IMR-90 (cell line): ENCODE data around the gene AWAT2. TPM values are rescaled to one million over a fixed set of nuclear protein-coding genes. Genes with fewer than 3 reads are reported as not detected.

Source experiments
- ATAC-seq: fragments of 200-7000 bp; cut with Tn5 transposase; 2 replicates; pipeline ENCODE4 v1.9.1; 2020; ENCODE audit warnings: low read depth, mild to moderate bottlenecking, moderate library complexity
- BruUV-seq: library from RNA; stranded (reverse); fragments of 400-500 nt; replicated peaks from 2 replicates; lab custom pipeline; 2021; lab: Mats Ljungman, UMichigan
- CTCF ChIA-PET: fragments of 300-600 bp; formaldehyde crosslinking; extraction: SDS; loops from one replicate; lab custom pipeline; 2021; ENCODE audit warnings: antibody characterized with exemption; lab: Yijun Ruan, JAX
- POLR2A ChIA-PET: fragments of 300-600 bp; sonication (Branson Sonifier 250); formaldehyde crosslinking; loops from one replicate; lab custom pipeline; 2022; ENCODE audit warnings: antibody characterized with exemption; ENCODE audit not compliant: unreplicated experiment; lab: Charles Lee
- DNase-seq: peaks from one replicate; pipeline ENCODE4 v3.0.0; 2013
- H2AFZ ChIP-seq: replicated peaks from 2 replicates; pipeline ENCODE3; 2013; ENCODE audit warnings: low read length, mild to moderate bottlenecking; ENCODE audit not compliant: poor library complexity
- H2AK5ac ChIP-seq: 2 replicates; pipeline ENCODE4 v1.6.1; 2013; ENCODE audit warnings: low read depth, low read length, inconsistent platforms
- H2AK9ac ChIP-seq: replicated peaks from 2 replicates; pipeline ENCODE3; 2013; ENCODE audit warnings: mild to moderate bottlenecking, low read depth, low read length, moderate library complexity; ENCODE audit not compliant: poor library complexity
- H2BK120ac ChIP-seq: 2 replicates; pipeline ENCODE4 v1.6.1; 2013; ENCODE audit warnings: low read depth, low read length, inconsistent platforms
- H2BK15ac ChIP-seq: 3 replicates; pipeline ENCODE4 v1.6.1; 2013; ENCODE audit warnings: low read depth, low read length, inconsistent platforms
- H2BK20ac ChIP-seq: 2 replicates; pipeline ENCODE4 v1.6.1; 2013; ENCODE audit warnings: low read depth, mild to moderate bottlenecking, inconsistent platforms, low read length, moderate library complexity
- H2BK5ac ChIP-seq: 2 replicates; pipeline ENCODE4 v1.6.1; 2013; ENCODE audit warnings: mild to moderate bottlenecking, low read depth, low read length, inconsistent platforms; ENCODE audit not compliant: poor library complexity, severe bottlenecking
- H3K14ac ChIP-seq: replicated peaks from 2 replicates; pipeline ENCODE4 v1.6.1; 2013; ENCODE audit warnings: low read depth, low read length, inconsistent platforms
- H3K18ac ChIP-seq: 2 replicates; pipeline ENCODE4 v1.6.1; 2013; ENCODE audit warnings: low read depth, low read length, control low read depth
- H3K23ac ChIP-seq: 2 replicates; pipeline ENCODE4 v1.6.1; 2013; ENCODE audit warnings: low read depth, low read length, inconsistent platforms
- H3K27ac ChIP-seq: 2 replicates; pipeline ENCODE4 v1.5.1; 2013; ENCODE audit warnings: mild to moderate bottlenecking, control low read depth, low read length; ENCODE audit not compliant: insufficient read depth
- H3K27me3 ChIP-seq: 2 replicates; pipeline ENCODE4 v1.6.1; 2013; ENCODE audit warnings: low read length; ENCODE audit not compliant: control insufficient read depth, insufficient read depth
- H3K36me3 ChIP-seq: 2 replicates; pipeline ENCODE4 v1.6.1; 2013; ENCODE audit warnings: low read length, mixed read lengths; ENCODE audit not compliant: control insufficient read depth, insufficient read depth
- H3K4ac ChIP-seq: 2 replicates; pipeline ENCODE4 v1.6.1; 2013; ENCODE audit warnings: low read depth, low read length, inconsistent platforms
- H3K4me1 ChIP-seq: 2 replicates; pipeline ENCODE4 v1.6.1; 2013; ENCODE audit warnings: low read length, mixed read lengths; ENCODE audit not compliant: control insufficient read depth, insufficient read depth
- H3K4me2 ChIP-seq: 2 replicates; pipeline ENCODE4 v1.6.1; 2013; ENCODE audit warnings: low read depth, mild to moderate bottlenecking, control low read depth, low read length, moderate library complexity
- H3K4me3 ChIP-seq: 2 replicates; pipeline ENCODE4 v1.5.1; 2013; ENCODE audit warnings: low read depth, mild to moderate bottlenecking, control low read depth, low read length, moderate library complexity; ENCODE audit not compliant: insufficient read depth
- H3K56ac ChIP-seq: 2 replicates; pipeline ENCODE4 v1.6.1; 2013; ENCODE audit warnings: low read length, inconsistent platforms; ENCODE audit not compliant: insufficient read depth; ENCODE audit errors: extremely low read depth
- H3K79me1 ChIP-seq, 2 experiments: 2 replicates each; pipeline ENCODE4 v1.6.1; 2013; ENCODE audit warnings: low read length in 2 of 2, inconsistent platforms in 1 of 2, low read depth in 1 of 2
- H3K9ac ChIP-seq: 2 replicates; pipeline ENCODE4 v1.6.1; 2013; ENCODE audit warnings: low read depth, low read length, control low read depth
- H3K9me1 ChIP-seq: 2 replicates; pipeline ENCODE4 v1.6.1; 2013; ENCODE audit warnings: low read length, inconsistent platforms; ENCODE audit not compliant: insufficient read depth
- H3K9me3 ChIP-seq: 2 replicates; pipeline ENCODE4 v1.6.1; 2013; ENCODE audit warnings: low read length; ENCODE audit not compliant: control insufficient read depth, insufficient read depth
- H4K20me1 ChIP-seq: 2 replicates; pipeline ENCODE4 v1.6.1; 2013; ENCODE audit warnings: low read length, inconsistent platforms; ENCODE audit not compliant: insufficient read depth
- H4K5ac ChIP-seq: 2 replicates; pipeline ENCODE4 v1.6.1; 2013; ENCODE audit warnings: mild to moderate bottlenecking, low read depth, low read length, control low read depth
- H4K8ac ChIP-seq, 2 experiments: 2 replicates each; pipeline ENCODE4 v1.6.1; 2013; ENCODE audit warnings: low read depth in 2 of 2, low read length in 2 of 2, control low read depth in 1 of 2, inconsistent platforms in 1 of 2
- H4K91ac ChIP-seq: 2 replicates; pipeline ENCODE4 v1.6.1; 2013; ENCODE audit warnings: low read depth, low read length, inconsistent platforms; ENCODE audit not compliant: insufficient read depth
- BHLHE40 ChIP-seq: fragments of 150-350 bp; IDR thresholded peaks from 2 replicates; pipeline ENCODE4 v1.6.1; 2016; ENCODE audit warnings: mild to moderate bottlenecking, low read depth, low read length
- CHD1 ChIP-seq: IDR thresholded peaks from 2 replicates; pipeline ENCODE4 v1.6.1; 2012; ENCODE audit warnings: low read depth, low read length, improper control_type of control experiment
- CTCF ChIP-seq: conservative IDR thresholded peaks from 2 replicates; pipeline ENCODE4 v1.5.1; 2012; ENCODE audit warnings: mild to moderate bottlenecking, low read depth, low read length, improper control_type of control experiment
- ELK1 ChIP-seq: fragments of 150-350 bp; IDR thresholded peaks from 2 replicates; pipeline ENCODE4 v1.6.1; 2016; ENCODE audit warnings: low read depth, mild to moderate bottlenecking, low read length, moderate library complexity, borderline replicate concordance
- FOS ChIP-seq: fragments of 150-350 bp; IDR thresholded peaks from 2 replicates; pipeline ENCODE4 v1.6.1; 2016; ENCODE audit warnings: low read depth, low read length
- MAZ ChIP-seq: IDR thresholded peaks from 2 replicates; pipeline ENCODE4 v1.6.1; 2012; ENCODE audit warnings: low read depth, mild to moderate bottlenecking, low read length, improper control_type of control experiment, moderate library complexity, borderline replicate concordance
- POLR2A ChIP-seq: IDR thresholded peaks from 2 replicates; pipeline ENCODE4 v1.6.1; 2012; ENCODE audit warnings: mild to moderate bottlenecking, low read depth, low read length
- RAD21 ChIP-seq: IDR thresholded peaks from 2 replicates; pipeline ENCODE4 v1.6.1; 2012; ENCODE audit warnings: low read length, improper control_type of control experiment
- RCOR1 ChIP-seq: IDR thresholded peaks from 2 replicates; pipeline ENCODE4 v1.6.1; 2012; ENCODE audit warnings: mild to moderate bottlenecking, low read length, improper control_type of control experiment; ENCODE audit not compliant: insufficient replicate concordance
- RFX5 ChIP-seq: IDR thresholded peaks from 2 replicates; pipeline ENCODE4 v1.8.0; 2012; ENCODE audit warnings: low read depth, mild to moderate bottlenecking, low read length, moderate library complexity
- SMC3 ChIP-seq: fragments of 150-350 bp; IDR thresholded peaks from 2 replicates; pipeline ENCODE4 v1.6.1; 2016; ENCODE audit warnings: low read depth, mild to moderate bottlenecking, antibody characterized with exemption, low read length, moderate library complexity
- USF2 ChIP-seq: fragments of 150-350 bp; IDR thresholded peaks from 2 replicates; pipeline ENCODE4 v1.6.1; 2017; ENCODE audit warnings: mild to moderate bottlenecking, antibody characterized with exemption, low read length, low read depth
- WGBS, 2 experiments: methylation state at CpG; one replicate each; pipeline versions ENCODE4 v1.1.5 to v1.1.7; 2013; ENCODE audit warnings: missing lambda C conversion rate in 2 of 2; ENCODE audit not compliant: insufficient read length in 1 of 2; ENCODE audit errors: extremely low coverage in 2 of 2; 5-methylcytosine and 5-hydroxymethylcytosine counted together
- dilution Hi-C: fragments of 300-500 bp; cut with HindIII; formaldehyde crosslinking; loops from one replicate; pipeline ENCODE4 v1.14.3; 2018; ENCODE audit warnings: low sequenced_read_pairs; ENCODE audit not compliant: unreplicated experiment
- in situ Hi-C: fragments of 300-500 bp; cut with MboI; formaldehyde crosslinking; loops from 3 replicates; pipeline ENCODE4 v1.14.3; 2019; ENCODE audit warnings: low sequenced_read_pairs, inconsistent platforms, mixed read lengths
- intact Hi-C: fragments of 100-400 bp; cut with micrococcal nuclease; formaldehyde crosslinking; loops from 2 replicates; pipeline ENCODE4 v1.10.0; 2022
- polyA plus RNA-seq, 3 experiments: library from polyadenylated mRNA; depleted of rRNA; stranded (reverse); fragments of >200 nt; gene quantifications; 2 replicates each; pipeline ENCODE4 v1.2.3, GENCODE V29; 2012; ENCODE audit warnings: low replicate concordance in 1 of 3
- total RNA-seq: library from RNA; depleted of rRNA; stranded (reverse); fragments of >200 nt; gene quantifications from 2 replicates; pipeline ENCODE4 v1.2.3, GENCODE V29; 2012

The AWAT2 gene
- total and polyA plus RNA-seq, 2 of the 4 experiments (the other 2 are of a cell fraction) = under 0.01 TPM; not detected in 1

- BruUV-seq = no TSS peak
- intact Hi-C loops = no loop called here
- H3K14ac ChIP-seq = no peak overlapping the region
These were observed 48.5 kb downstream of the AWAT2 start for GRCh38 chrX:70001269-70001668.

More at GRCh38 chrX:70001269-70001668, 48.5 kb downstream of the AWAT2 start:
- H2BK5ac ChIP-seq = no peak overlapping the region
- ATAC-seq (no peak), DNase-seq (no peak)
- CTCF ChIA-PET = no interaction called here
- H4K8ac ChIP-seq = no peak overlapping the region
- no peaks in the 10 kb centered on the region for H3K4me1 ChIP-seq
- H2BK15ac ChIP-seq = no peak overlapping the region
- no peaks in the 10 kb centered on the region for H3K79me1 ChIP-seq
- H3K27ac ChIP-seq = no peak overlapping the region
- dilution Hi-C loops = no loop called here
- in situ Hi-C loops = no loop called here
- H4K20me1 ChIP-seq = no peaks in the 10 kb centered on the region
- H2BK20ac ChIP-seq = no peak overlapping the region
- H3K36me3 ChIP-seq = no peaks in the 10 kb centered on the region
- no CpG with 5 or more reads among the region's 2 CpGs for whole genome bisulfite sequencing, 2 experiments
- H3K9ac ChIP-seq = no peak overlapping the region
- no peaks in the 10 kb centered on the region; the same call in 1 of the 2 replicates for H3K27me3 ChIP-seq
- H3K18ac ChIP-seq = no peak overlapping the region
- no peak overlapping the region for H4K91ac ChIP-seq
- H3K4ac ChIP-seq = no peak overlapping the region
- H2AFZ ChIP-seq = no peak overlapping the region
- POLR2A ChIA-PET = no interaction called here
- H3K9me3 ChIP-seq = no peaks in the 10 kb centered on the region
- TF ChIP-seq RCOR1 = no peak
- TF ChIP-seq BHLHE40 = no peak
- no peak for TF ChIP-seq CHD1
- no peak for TF ChIP-seq MAZ
- no peak for TF ChIP-seq CTCF
- TF ChIP-seq FOS = no peak
- TF ChIP-seq POLR2A = no peak
- TF ChIP-seq RAD21 = no peak
- no peak for TF ChIP-seq ELK1
- no peak for TF ChIP-seq RFX5
- TF ChIP-seq USF2 = no peak
- TF ChIP-seq SMC3 = no peak
- H2AK5ac ChIP-seq = no peak overlapping the region
- H3K23ac ChIP-seq = no peak overlapping the region
- H3K9me1 ChIP-seq = no peaks in the 10 kb centered on the region
- no peak overlapping the region for H2AK9ac ChIP-seq
- no peak overlapping the region for H3K56ac ChIP-seq
- no peak overlapping the region for H3K4me2 ChIP-seq
- no peak overlapping the region for H4K5ac ChIP-seq
- H2BK120ac ChIP-seq = no peak overlapping the region
- H3K4me3 ChIP-seq = no peak overlapping the region
